SK-N-SH treated with all-trans-retinoic acid at 6 μM for 48 hours (cell line): Measurements from ENCODE around the gene SLC6A4.

ENCODE experiments used
- ARNTL ChIP-seq: fragments of 450-650 bp; formaldehyde crosslinking; IDR thresholded peaks from 2 replicates; pipeline ENCODE4 v1.5.0; 2020; ENCODE audit warnings: low read depth, mild to moderate bottlenecking, moderate library complexity, borderline replicate concordance
- BACH2 ChIP-seq: fragments of 250-450 bp; sonication (Bioruptor Pico); IDR thresholded peaks from 2 replicates; pipeline ENCODE4 v1.9.0; 2021; ENCODE audit warnings: mild to moderate bottlenecking, borderline replicate concordance
- CREB5 ChIP-seq: fragments of 250-450 bp; sonication (Bioruptor Pico); IDR thresholded peaks from 2 replicates; pipeline ENCODE4 v1.5.1; 2020; ENCODE audit warnings: low read depth, mild to moderate bottlenecking, moderate library complexity
- ESRRG ChIP-seq: fragments of 250-450 bp; sonication (Bioruptor Pico); IDR thresholded peaks from 2 replicates; pipeline ENCODE4 v1.6.1; 2021; ENCODE audit warnings: mild to moderate bottlenecking
- ISL1 ChIP-seq: fragments of 250-450 bp; sonication (Bioruptor Pico); IDR thresholded peaks from 2 replicates; pipeline ENCODE4 v2.1.2; 2022; ENCODE audit warnings: mild to moderate bottlenecking, moderate library complexity
- OSR1 ChIP-seq: fragments of 250-450 bp; sonication (Bioruptor Pico); IDR thresholded peaks from 2 replicates; pipeline ENCODE4 v1.8.0; 2022; ENCODE audit warnings: moderate library complexity, mild to moderate bottlenecking, inconsistent platforms
- PATZ1 ChIP-seq: fragments of 250-450 bp; sonication (Bioruptor Pico); IDR thresholded peaks from 2 replicates; pipeline ENCODE4 v1.8.0; 2020; ENCODE audit warnings: mild to moderate bottlenecking, moderate library complexity, borderline replicate concordance
- POU6F1 ChIP-seq: fragments of 250-450 bp; sonication (Bioruptor Pico); IDR thresholded peaks from 2 replicates; pipeline ENCODE4 v1.8.0; 2021; ENCODE audit warnings: low read depth, mild to moderate bottlenecking, moderate library complexity, borderline replicate concordance
- PPARA ChIP-seq: fragments of 250-450 bp; sonication (Bioruptor Pico); IDR thresholded peaks from 2 replicates; pipeline ENCODE4 v1.5.0; 2020; ENCODE audit warnings: mild to moderate bottlenecking, borderline replicate concordance
- ZC3H10 ChIP-seq: fragments of 250-450 bp; sonication (Bioruptor Pico); IDR thresholded peaks from 2 replicates; pipeline ENCODE4 v1.5.1; 2021; ENCODE audit warnings: mild to moderate bottlenecking, moderate library complexity
- ZFP3 ChIP-seq: fragments of 250-450 bp; sonication (Bioruptor Pico); IDR thresholded peaks from 2 replicates; pipeline ENCODE4 v1.5.0; 2020; ENCODE audit warnings: mild to moderate bottlenecking, moderate library complexity
- ZNF565 ChIP-seq: fragments of 450-650 bp; formaldehyde crosslinking; conservative IDR thresholded peaks from 2 replicates; pipeline ENCODE4 v1.5.0; 2020; ENCODE audit warnings: low read depth, mild to moderate bottlenecking, moderate library complexity
- ZNF70 ChIP-seq: fragments of 450-650 bp; formaldehyde crosslinking; IDR thresholded peaks from 2 replicates; pipeline ENCODE4 v1.5.0; 2020; ENCODE audit warnings: mild to moderate bottlenecking, moderate library complexity

- TF ChIP-seq PATZ1 (CRISPR knock-in tag) (no peak), CREB5 (CRISPR knock-in tag) (no peak), ZFP3 (CRISPR knock-in tag) (no peak), ZC3H10 (no peak), OSR1 (CRISPR knock-in tag) (no peak), ZNF565 (CRISPR knock-in tag) (no peak), ARNTL (CRISPR knock-in tag) (no peak), ZNF70 (CRISPR knock-in tag) (no peak), PPARA (no peak), BACH2 (CRISPR knock-in tag) (no peak), POU6F1 (CRISPR knock-in tag) (no peak), ISL1 (CRISPR knock-in tag) (no peak), ESRRG (CRISPR knock-in tag) (no peak)
Measured at GRCh38 chr17:30241051-30241450, 5.6 kb upstream of the SLC6A4 start.
